Effector memory CD4-positive, alpha-beta T cell (primary cell): ENCODE results near the gene COL15A1.
"Not testable (repeated sequence)": the region's sequence is repeated elsewhere in the genome, so short reads cannot be mapped to it uniquely, and the experiment has no call there.

Experiments used
- DNase-seq, 3 donors: peaks; one replicate each; pipeline ENCODE4 v3.0.0-alpha.2; 2020
- H3K27ac ChIP-seq: 2 replicates; pipeline ENCODE4 v1.7.0; 2013; ENCODE audit warnings: mild to moderate bottlenecking, low read length, moderate library complexity; ENCODE audit not compliant: insufficient read depth, poor library complexity, severe bottlenecking
- H3K27me3 ChIP-seq: replicated peaks from 2 replicates; pipeline ENCODE4 v1.7.0; 2013; ENCODE audit warnings: mild to moderate bottlenecking, low read length; ENCODE audit not compliant: insufficient read depth, control insufficient read depth, poor library complexity, severe bottlenecking
- H3K36me3 ChIP-seq: 2 replicates; pipeline ENCODE4 v1.7.0; 2013; ENCODE audit warnings: mild to moderate bottlenecking, low read length, moderate library complexity; ENCODE audit not compliant: control insufficient read depth, insufficient read depth
- H3K4me1 ChIP-seq: 2 replicates; pipeline ENCODE4 v1.7.0; 2013; ENCODE audit warnings: low read length, mild to moderate bottlenecking; ENCODE audit not compliant: control insufficient read depth, insufficient read depth, poor library complexity, severe bottlenecking
- H3K4me3 ChIP-seq: 2 replicates; pipeline ENCODE4 v1.7.0; 2013; ENCODE audit warnings: low read length, low read depth, mild to moderate bottlenecking; ENCODE audit not compliant: insufficient read depth, poor library complexity, severe bottlenecking
- H3K9me3 ChIP-seq: 2 replicates; pipeline ENCODE4 v1.7.0; 2013; ENCODE audit warnings: mild to moderate bottlenecking, low read length, moderate library complexity; ENCODE audit not compliant: control insufficient read depth

Gene COL15A1

DNA sequence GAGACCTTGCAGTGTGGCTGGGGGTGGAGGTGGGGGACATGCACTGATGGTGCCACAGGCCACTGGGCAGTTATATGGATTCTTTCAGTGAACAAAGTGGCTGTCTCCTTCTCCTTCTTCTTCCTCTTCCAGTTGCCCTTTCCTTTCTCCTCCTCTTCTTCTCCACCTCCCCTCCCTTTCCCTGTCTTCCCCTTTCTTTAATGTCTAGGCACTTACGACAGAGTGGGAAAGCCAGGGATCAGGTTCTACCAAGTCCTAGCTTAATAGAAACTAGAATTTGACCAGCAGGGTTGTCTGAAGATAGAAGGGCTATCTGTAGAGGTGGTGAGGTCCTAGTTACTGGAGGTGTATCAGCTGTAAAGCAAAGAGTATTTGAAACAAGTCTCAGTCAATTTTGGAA is 62.8 kb downstream of the COL15A1 start:
- no peaks in the 10 kb centered on the region for H3K27me3 ChIP-seq
- H3K4me3 ChIP-seq = no peak overlapping the region
- H3K36me3 ChIP-seq = no peaks in the 10 kb centered on the region
- no peaks in the 10 kb centered on the region for H3K4me1 ChIP-seq
- H3K9me3 ChIP-seq = peaks cover 3% of the 10 kb centered on the region
- H3K27ac ChIP-seq = no peak overlapping the region
- DNase-seq = no peak

DNA sequence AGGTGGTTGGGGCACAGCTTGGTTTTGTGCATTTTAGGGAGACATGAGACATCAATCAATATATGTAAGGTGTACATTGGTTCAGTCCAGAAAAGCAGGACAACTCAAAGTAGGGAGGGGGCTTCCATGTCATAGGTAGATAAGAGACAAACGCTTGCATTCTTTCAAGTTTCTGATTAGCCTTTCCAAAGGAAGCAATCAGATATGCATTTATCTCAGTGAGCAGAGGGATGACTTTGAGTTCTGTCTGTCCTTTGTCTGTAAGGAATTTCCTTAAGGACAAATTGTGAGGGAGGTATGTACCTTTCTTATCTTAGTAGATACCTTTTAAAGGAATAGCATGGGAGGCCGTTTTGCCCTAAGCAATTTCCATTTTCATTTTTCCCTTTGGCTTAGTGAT is 63.3 kb downstream of the COL15A1 start:
- Histone ChIP-seq H3K4me1 (no peaks in the 10 kb centered on the region), H3K9me3 (peaks cover 3% of the 10 kb centered on the region), H3K27ac (no peak overlapping the region), H3K36me3 (no peaks in the 10 kb centered on the region), H3K27me3 (no peaks in the 10 kb centered on the region), H3K4me3 (no peak overlapping the region)
- DNase-seq = no peak

- Histone ChIP-seq H3K4me3 (no peak overlapping the region), H3K9me3 (peaks cover 3% of the 10 kb centered on the region), H3K27me3 (no peaks in the 10 kb centered on the region), H3K4me1 (peaks cover under 1% of the 10 kb centered on the region), H3K27ac (no peak overlapping the region), H3K36me3 (no peaks in the 10 kb centered on the region)
- DNase-seq = no peak
Observed at GRCh38 chr9:99008203-99008602, 64.5 kb downstream of the COL15A1 start.

- DNase-seq, H3K4me1 ChIP-seq, H3K27ac ChIP-seq, H3K27me3 ChIP-seq, H3K36me3 ChIP-seq, H3K4me3 ChIP-seq, H3K9me3 ChIP-seq: not testable (repeated sequence)
Observed at GRCh38 chr9:99010393-99010792, 66.7 kb downstream of the COL15A1 start.

DNA sequence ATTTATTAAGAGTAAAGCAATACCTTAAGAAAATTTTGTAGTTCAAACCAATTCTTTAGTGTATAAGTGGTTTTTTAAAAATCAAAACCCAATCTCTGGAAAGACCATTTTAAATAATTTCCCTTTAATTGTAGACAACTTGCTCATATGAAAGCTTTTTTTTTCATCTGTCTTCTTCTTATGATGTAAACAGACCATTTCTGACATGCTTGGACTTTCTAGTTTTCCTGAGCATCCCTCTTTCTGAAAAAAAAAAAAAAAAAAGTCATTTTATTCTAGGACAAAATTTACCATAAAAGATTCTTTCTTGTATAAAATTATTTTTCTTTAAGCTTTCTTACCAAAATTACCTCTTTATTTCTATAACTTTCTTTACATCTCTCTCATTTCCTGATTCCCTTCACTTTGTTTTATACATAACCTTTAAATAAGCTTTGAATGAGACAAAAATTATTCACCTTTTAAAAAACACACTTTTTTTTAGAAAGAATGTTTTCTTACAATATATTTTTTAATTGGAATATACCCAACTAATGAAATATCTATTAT is 67.5 kb downstream of the COL15A1 start:
- Histone ChIP-seq H3K9me3 (peaks cover 3% of the 10 kb centered on the region), H3K4me1 (peaks cover 9% of the 10 kb centered on the region), H3K36me3 (no peaks in the 10 kb centered on the region), H3K27me3 (no peaks in the 10 kb centered on the region), H3K27ac (no peak overlapping the region), H3K4me3 (no peak overlapping the region)
- no peak for DNase-seq

GRCh38 chr9:99012957-99013512 is 69.3 kb downstream of the COL15A1 start:
- Histone ChIP-seq H3K36me3 (no peaks in the 10 kb centered on the region), H3K27me3 (no peaks in the 10 kb centered on the region), H3K4me1 (peaks cover 9% of the 10 kb centered on the region), H3K27ac (no peak overlapping the region), H3K9me3 (peaks cover 3% of the 10 kb centered on the region), H3K4me3 (no peak overlapping the region)
- no peak for DNase-seq

- DNase-seq = no peak
- no peak overlapping the region for H3K27ac ChIP-seq
Observed at GRCh38 chr9:99013550-99013949, 69.8 kb downstream of the COL15A1 start.

GRCh38 chr9:99015448-99015847 is 71.7 kb downstream of the COL15A1 start:
- Histone ChIP-seq H3K27ac (no peak overlapping the region), H3K4me1 (peaks cover 9% of the 10 kb centered on the region), H3K27me3 (no peaks in the 10 kb centered on the region), H3K9me3 (peaks cover 3% of the 10 kb centered on the region), H3K36me3 (no peaks in the 10 kb centered on the region), H3K4me3 (no peak overlapping the region)
- DNase-seq = no peak

More at GRCh38 chr9:99013550-99013949, 69.8 kb downstream of the COL15A1 start:
- H3K27me3 ChIP-seq = no peaks in the 10 kb centered on the region
- H3K9me3 ChIP-seq = peaks cover 3% of the 10 kb centered on the region
- peaks cover 9% of the 10 kb centered on the region for H3K4me1 ChIP-seq
- no peaks in the 10 kb centered on the region for H3K36me3 ChIP-seq
- H3K4me3 ChIP-seq = no peak overlapping the region

GRCh38 chr9:99015890-99016289 is 72.2 kb downstream of the COL15A1 start:
- Histone ChIP-seq H3K4me3 (no peak overlapping the region), H3K4me1 (peaks cover 9% of the 10 kb centered on the region), H3K27me3 (no peaks in the 10 kb centered on the region), H3K36me3 (no peaks in the 10 kb centered on the region), H3K9me3 (no peaks in the 10 kb centered on the region), H3K27ac (no peak overlapping the region)
- DNase-seq = no peak

DNA sequence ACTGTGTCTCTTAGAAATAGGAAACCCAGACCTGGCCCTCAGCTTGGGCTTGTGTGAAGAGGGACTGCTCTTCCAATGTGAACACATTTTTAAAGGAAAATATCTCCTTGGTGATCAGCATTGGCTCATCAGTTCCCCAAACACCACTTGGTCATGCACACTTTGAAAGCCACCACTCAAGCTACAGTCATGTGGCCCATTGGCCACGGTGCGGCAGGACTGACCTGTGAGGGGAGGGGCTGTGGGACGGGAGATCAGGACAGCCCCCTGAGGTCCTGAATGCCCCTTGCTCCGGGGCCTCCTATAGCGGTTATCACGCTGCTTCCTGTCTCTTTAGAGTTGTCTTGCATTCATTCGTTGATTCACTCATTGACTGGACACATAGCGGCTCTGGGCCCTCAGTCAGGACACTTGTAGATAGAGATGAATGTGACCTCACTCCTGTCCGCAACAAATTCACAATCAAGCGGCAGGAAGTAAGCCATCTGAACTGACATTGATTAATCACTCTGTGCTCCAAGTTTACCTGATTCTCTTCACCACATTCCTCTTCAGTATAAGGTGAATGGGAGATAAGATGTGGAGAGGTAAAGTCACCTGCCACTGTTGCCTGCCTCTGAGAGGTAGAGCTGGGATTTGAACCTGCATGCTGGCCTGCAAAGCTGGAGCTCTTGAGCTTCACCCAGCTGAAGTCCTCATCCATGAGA is 73.1 kb downstream of the COL15A1 start:
- H3K4me1 ChIP-seq = peaks cover 9% of the 10 kb centered on the region
- no peak for DNase-seq
- no peaks in the 10 kb centered on the region for H3K9me3 ChIP-seq
- no peak overlapping the region for H3K4me3 ChIP-seq
- H3K27me3 ChIP-seq = no peaks in the 10 kb centered on the region
- no peaks in the 10 kb centered on the region for H3K36me3 ChIP-seq
- no peak overlapping the region for H3K27ac ChIP-seq
